ENCODE results near the gene CACNA1C.

The CACNA1C gene

DNA sequence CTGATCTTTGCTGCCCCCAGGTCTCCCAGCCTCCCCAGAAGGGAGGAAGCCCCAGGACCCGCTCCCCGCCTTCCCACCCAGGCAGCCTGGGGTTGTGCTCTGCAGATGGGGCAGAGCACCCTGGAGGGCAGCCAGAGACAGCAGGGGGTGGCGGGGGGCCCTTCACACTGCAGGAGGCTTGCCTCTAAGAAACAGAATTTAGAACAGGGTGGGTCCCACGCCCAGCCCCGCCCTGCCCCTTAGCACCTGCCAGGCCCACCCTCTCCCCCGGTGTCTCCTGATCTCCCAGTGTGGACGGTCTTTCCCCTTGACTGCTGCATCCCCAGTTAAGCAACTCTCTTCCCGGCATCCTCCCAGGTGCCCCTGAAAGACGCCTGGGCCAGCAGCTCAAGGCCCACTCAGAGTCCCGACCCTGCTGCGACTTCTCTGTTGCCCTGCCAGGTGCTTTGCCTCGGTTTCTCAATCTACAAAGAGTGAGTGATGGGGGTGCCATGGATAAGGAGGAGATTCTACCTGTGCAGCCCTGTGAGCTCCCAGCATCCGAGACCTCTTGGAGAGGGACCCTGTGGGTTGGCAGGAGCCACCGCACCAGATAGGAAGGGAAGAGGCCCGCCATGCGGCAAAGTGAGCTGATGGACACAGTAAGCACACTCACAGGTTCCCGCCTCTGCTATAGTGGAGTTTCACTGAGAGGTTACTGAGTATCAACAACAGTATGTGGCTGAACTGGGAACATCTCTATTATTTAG, 414.8 kb downstream of the CACNA1C start:
- TF ChIP-seq, protein P1, sequence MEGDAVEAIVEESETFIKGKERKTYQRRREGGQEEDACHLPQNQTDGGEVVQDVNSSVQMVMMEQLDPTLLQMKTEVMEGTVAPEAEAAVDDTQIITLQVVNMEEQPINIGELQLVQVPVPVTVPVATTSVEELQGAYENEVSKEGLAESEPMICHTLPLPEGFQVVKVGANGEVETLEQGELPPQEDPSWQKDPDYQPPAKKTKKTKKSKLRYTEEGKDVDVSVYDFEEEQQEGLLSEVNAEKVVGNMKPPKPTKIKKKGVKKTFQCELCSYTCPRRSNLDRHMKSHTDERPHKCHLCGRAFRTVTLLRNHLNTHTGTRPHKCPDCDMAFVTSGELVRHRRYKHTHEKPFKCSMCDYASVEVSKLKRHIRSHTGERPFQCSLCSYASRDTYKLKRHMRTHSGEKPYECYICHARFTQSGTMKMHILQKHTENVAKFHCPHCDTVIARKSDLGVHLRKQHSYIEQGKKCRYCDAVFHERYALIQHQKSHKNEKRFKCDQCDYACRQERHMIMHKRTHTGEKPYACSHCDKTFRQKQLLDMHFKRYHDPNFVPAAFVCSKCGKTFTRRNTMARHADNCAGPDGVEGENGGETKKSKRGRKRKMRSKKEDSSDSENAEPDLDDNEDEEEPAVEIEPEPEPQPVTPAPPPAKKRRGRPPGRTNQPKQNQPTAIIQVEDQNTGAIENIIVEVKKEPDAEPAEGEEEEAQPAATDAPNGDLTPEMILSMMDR (IDR thresholded peaks at IDR 0.05; ENCODE audit: extremely low read depth, missing control alignments) = no peak
- DNase-seq (ENCODE audit: low spot score) = no peak

DNA sequence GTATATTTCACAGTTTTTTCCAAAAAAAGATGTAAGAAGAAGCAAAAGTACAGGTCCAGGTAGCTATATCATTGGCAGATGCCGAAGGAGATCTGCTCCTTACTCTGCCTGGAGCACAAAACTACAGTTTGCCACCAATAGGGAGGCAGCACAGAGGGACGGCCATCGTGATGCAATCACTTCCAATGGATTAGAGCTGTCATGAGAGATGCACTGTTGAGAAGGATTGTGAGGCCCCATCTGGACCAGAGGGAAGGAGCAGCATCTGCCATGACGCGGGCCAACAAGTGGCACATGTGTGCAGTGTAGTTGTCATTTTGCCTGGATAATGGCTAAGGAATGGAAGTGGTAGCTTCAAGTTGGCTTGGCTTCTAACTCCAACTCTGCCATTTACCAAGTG, 423.2 kb downstream of the CACNA1C start:
- DNase-seq (ENCODE audit: low spot score) = no peak
- TF ChIP-seq, protein P1 (IDR thresholded peaks at IDR 0.05; ENCODE audit: extremely low read depth, missing control alignments) = no peak

DNA sequence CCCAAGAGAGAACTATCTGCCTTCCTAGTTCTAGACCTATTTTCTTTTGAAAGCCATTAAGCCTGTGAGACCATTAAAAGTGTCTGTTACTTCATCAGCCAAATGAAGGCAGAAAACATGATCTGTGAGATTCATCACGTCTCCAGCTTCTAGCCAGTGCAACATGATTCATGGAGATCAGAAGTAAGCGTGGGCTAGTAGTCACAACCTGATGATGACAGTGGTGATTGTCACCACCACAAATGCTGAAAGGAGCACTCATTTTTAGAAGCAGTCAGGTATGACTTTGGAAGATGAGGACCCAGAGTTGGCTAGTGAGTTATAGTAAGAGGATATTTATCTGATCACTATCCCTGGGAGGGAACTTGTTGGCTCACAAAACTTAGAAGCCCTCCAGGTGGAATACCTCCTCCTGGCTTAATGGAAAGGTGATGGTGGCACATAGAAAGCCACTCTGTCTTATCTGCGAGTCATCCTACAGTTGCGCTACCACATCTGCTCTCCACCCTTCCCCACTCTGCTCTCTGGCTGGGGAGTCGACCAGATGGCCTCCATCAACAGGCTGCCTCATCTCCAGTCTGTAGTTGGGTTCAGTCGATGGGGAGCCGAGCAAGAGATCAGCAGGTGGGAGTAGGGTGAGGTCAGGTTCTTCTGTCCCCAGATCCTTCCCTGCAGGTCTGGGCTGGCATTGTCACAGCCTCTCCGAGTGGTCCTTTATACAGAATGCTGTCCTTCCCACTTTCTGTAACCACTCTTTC, 424.4 kb downstream of the CACNA1C start:
- TF ChIP-seq, protein P1 (IDR thresholded peaks at IDR 0.05; ENCODE audit: extremely low read depth, missing control alignments) = no peak
- no peak for DNase-seq (ENCODE audit: low spot score)

DNA sequence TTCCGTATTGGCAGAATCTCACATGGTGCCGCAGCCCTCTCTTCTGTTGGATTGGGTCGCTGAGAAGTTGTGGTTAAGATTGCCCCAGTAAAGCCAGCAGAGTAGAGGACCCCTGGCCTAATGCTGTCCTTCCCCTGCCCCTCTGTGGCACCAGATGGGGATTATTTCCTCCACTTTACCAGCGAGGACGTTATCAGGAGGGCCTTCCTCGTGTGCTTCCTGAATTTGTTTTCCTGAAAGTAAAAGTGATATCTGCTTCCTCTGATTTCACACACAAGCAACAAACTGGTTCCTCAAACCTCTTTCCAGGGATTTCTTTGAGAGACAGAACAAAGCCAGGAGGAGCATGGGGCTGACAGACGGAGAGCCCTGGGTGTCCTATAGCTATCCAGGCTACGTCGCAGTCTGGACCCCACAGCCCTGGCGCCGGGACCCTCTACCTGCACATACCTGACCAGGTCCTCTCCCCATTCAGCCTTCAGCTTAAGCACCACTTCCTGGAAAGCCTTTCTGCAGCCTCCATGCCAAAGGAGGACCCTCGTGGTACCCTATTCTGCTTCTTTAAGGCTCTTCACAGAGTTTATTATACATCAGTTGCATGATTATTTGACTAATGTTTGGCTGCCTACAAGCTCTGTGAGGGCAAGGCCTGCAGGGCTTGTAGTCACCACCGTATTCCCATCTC, 427.2 kb downstream of the CACNA1C start:
- DNase-seq (ENCODE audit: low spot score) = no peak
- TF ChIP-seq, protein P1 (IDR thresholded peaks at IDR 0.05; ENCODE audit: extremely low read depth, missing control alignments) = no peak

DNA sequence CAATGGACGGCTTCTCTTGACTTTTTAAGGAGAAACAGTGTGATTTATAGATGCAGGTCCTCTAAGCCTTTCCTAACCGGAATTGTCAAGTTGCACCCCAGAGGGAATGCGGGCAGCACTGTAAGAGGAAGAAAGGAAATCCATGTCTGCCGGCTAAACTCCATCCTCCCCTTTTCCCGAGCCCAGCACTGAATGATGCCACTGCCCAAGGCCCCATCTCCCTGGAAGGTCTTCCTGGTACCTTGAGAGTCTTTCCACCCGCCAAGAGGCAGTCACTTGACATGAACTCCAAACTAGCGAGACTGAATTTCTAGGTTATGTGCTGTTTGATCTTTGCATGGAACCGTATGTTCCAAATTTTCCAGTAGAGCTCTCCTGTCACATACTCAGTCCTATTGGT, 428.6 kb downstream of the CACNA1C start:
- DNase-seq (ENCODE audit: low spot score) = no peak
- TF ChIP-seq, protein P1 (IDR thresholded peaks at IDR 0.05; ENCODE audit: extremely low read depth, missing control alignments) = no peak

DNA sequence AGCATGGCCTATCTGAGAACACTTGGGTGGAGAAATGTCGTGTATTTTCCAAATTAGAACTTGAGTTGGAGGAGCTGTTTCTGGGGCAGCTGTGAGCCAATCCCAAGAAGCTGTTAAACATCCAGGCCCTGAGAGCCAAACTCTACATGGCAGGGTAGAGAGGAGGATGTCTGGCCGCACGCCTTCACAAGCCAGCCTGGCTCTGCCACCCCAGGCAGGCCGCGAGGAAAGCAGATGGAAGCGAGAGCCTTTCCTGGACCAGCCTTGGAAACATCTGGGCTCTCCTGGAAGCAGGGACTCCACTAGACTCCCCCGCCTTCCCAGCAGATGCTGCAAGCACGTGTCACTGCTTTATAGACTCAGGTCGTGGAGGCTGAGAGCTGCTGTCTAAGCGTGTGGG, 429.2 kb downstream of the CACNA1C start:
- no peak for DNase-seq (ENCODE audit: low spot score)
- TF ChIP-seq, protein P1 (IDR thresholded peaks at IDR 0.05; ENCODE audit: extremely low read depth, missing control alignments) = no peak

Measured in GM20000 (cell line).